Effector CD4-positive, alpha-beta T cell (primary cell): Measurements from ENCODE around the gene P3R3URF.

Experiments
- DNase-seq: peaks from one replicate; pipeline ENCODE4 v3.0.0-alpha.2; 2020

P3R3URF gene

GRCh38 chr1:46131712-46132528 lies 44.4 kb downstream of the P3R3URF start:
- DNase-seq = no peak

- DNase-seq = no peak
Measured at GRCh38 chr1:46131093-46131492, 45.2 kb downstream of the P3R3URF start.

GRCh38 chr1:46130606-46131005 lies 45.7 kb downstream of the P3R3URF start:
- no peak for DNase-seq

- no peak for DNase-seq
Measured at GRCh38 chr1:46130121-46130520, 46.2 kb downstream of the P3R3URF start.

GRCh38 chr1:46128344-46128743 lies 47.9 kb downstream of the P3R3URF start:
- no peak for DNase-seq
